BLaER1 (cell line): Measurements from ENCODE around the gene SGSM1.

ENCODE experiments used
- H3K27ac ChIP-seq: shearing (Covaris generic); formaldehyde crosslinking; 2 replicates; pipeline ENCODE4 v1.8.1; 2022
- H3K27me3 ChIP-seq: shearing (Covaris generic); formaldehyde crosslinking; 2 replicates; pipeline ENCODE4 v1.8.1; 2022
- H3K36me3 ChIP-seq: shearing (Covaris generic); formaldehyde crosslinking; 2 replicates; pipeline ENCODE4 v1.8.1; 2022
- H3K4me1 ChIP-seq: shearing (Covaris generic); formaldehyde crosslinking; 2 replicates; pipeline ENCODE4 v1.8.1; 2022
- H3K4me2 ChIP-seq: shearing (Covaris generic); formaldehyde crosslinking; 2 replicates; pipeline ENCODE4 v1.8.1; 2022
- H3K4me3 ChIP-seq: shearing (Covaris generic); formaldehyde crosslinking; 2 replicates; pipeline ENCODE4 v1.8.1; 2022
- H3K9ac ChIP-seq: shearing (Covaris generic); formaldehyde crosslinking; 2 replicates; pipeline ENCODE4 v1.8.1; 2022
- H3K9me3 ChIP-seq: shearing (Covaris generic); formaldehyde crosslinking; 2 replicates; pipeline ENCODE4 v1.8.1; 2022
- H4K20me1 ChIP-seq: shearing (Covaris generic); formaldehyde crosslinking; 2 replicates; pipeline ENCODE4 v1.8.1; 2022
- Cebpa-rat ChIP-seq: shearing (Covaris generic); IDR thresholded peaks from 2 replicates; pipeline ENCODE4 v1.8.1; 2022

Gene SGSM1

GRCh38 chr22:24772493-24773220, 33.4 kb upstream of the SGSM1 start:
- Histone ChIP-seq H3K9me3 (no peaks in the 10 kb centered on the region), H3K36me3 (no peaks in the 10 kb centered on the region), H3K9ac (no peak overlapping the region), H4K20me1 (no peaks in the 10 kb centered on the region), H3K4me2 (no peak overlapping the region), H3K27ac (no peak overlapping the region), H3K4me3 (no peak overlapping the region), H3K4me1 (peaks cover 32% of the 10 kb centered on the region), H3K27me3 (no peaks in the 10 kb centered on the region)
- TF ChIP-seq Cebpa-rat = no peak

GRCh38 chr22:24775769-24776492, 30.1 kb upstream of the SGSM1 start:
- Histone ChIP-seq H3K4me1 (peaks cover 18% of the 10 kb centered on the region), H3K27me3 (no peaks in the 10 kb centered on the region), H3K9ac (no peak overlapping the region), H3K4me3 (no peak overlapping the region), H3K9me3 (0 out of 2 replicates have a peak, but pooled peaks cover 6% of the 10 kb centered on the region), H3K36me3 (no peaks in the 10 kb centered on the region), H4K20me1 (no peaks in the 10 kb centered on the region), H3K27ac (no peak overlapping the region), H3K4me2 (peak overlapping the region; percentile 14)
- TF ChIP-seq Cebpa-rat = no peak

- H4K20me1 ChIP-seq = no peaks in the 10 kb centered on the region
- H3K4me3 ChIP-seq = no peak overlapping the region
- no peaks in the 10 kb centered on the region for H3K27me3 ChIP-seq
- no peak overlapping the region for H3K27ac ChIP-seq
- H3K9me3 ChIP-seq = peaks cover 9% of the 10 kb centered on the region; the same call in 1 of the 2 replicates
- no peak for TF ChIP-seq Cebpa-rat
- H3K4me2 ChIP-seq = peak overlapping the region; percentile 14
- no peak overlapping the region for H3K9ac ChIP-seq
- H3K4me1 ChIP-seq = peaks cover 18% of the 10 kb centered on the region
- H3K36me3 ChIP-seq = no peaks in the 10 kb centered on the region
Observed at GRCh38 chr22:24776525-24776924, 29.5 kb upstream of the SGSM1 start.

GRCh38 chr22:24789516-24789915, 16.5 kb upstream of the SGSM1 start:
- TF ChIP-seq Cebpa-rat = no peak
- Histone ChIP-seq H3K9ac (no peak overlapping the region), H3K4me2 (no peak overlapping the region), H3K4me3 (no peak overlapping the region), H3K4me1 (no peaks in the 10 kb centered on the region), H3K27ac (no peak overlapping the region), H4K20me1 (no peaks in the 10 kb centered on the region), H3K9me3 (no peaks in the 10 kb centered on the region), H3K27me3 (no peaks in the 10 kb centered on the region), H3K36me3 (no peaks in the 10 kb centered on the region)

GRCh38 chr22:24791362-24791761, 14.6 kb upstream of the SGSM1 start:
- Histone ChIP-seq H3K4me2 (no peak overlapping the region), H3K4me3 (no peak overlapping the region), H3K27me3 (no peaks in the 10 kb centered on the region), H3K27ac (no peak overlapping the region), H3K9ac (no peak overlapping the region), H3K9me3 (no peaks in the 10 kb centered on the region), H3K36me3 (no peaks in the 10 kb centered on the region), H4K20me1 (no peaks in the 10 kb centered on the region), H3K4me1 (no peaks in the 10 kb centered on the region)
- no peak for TF ChIP-seq Cebpa-rat

GRCh38 chr22:24796056-24796455, 10.0 kb upstream of the SGSM1 start:
- Histone ChIP-seq H3K4me3 (no peak overlapping the region), H3K9me3 (no peaks in the 10 kb centered on the region), H3K27me3 (no peaks in the 10 kb centered on the region), H3K27ac (no peak overlapping the region), H3K4me2 (no peak overlapping the region), H3K4me1 (no peaks in the 10 kb centered on the region), H4K20me1 (no peaks in the 10 kb centered on the region), H3K9ac (no peak overlapping the region), H3K36me3 (no peaks in the 10 kb centered on the region)
- no peak for TF ChIP-seq Cebpa-rat

- Histone ChIP-seq H3K9me3 (no peaks in the 10 kb centered on the region), H3K27ac (no peak overlapping the region), H3K4me3 (no peak overlapping the region), H3K36me3 (no peaks in the 10 kb centered on the region), H3K4me2 (no peak overlapping the region), H3K9ac (no peak overlapping the region), H3K4me1 (no peaks in the 10 kb centered on the region), H4K20me1 (no peaks in the 10 kb centered on the region), H3K27me3 (no peaks in the 10 kb centered on the region)
- TF ChIP-seq Cebpa-rat = no peak
Observed at GRCh38 chr22:24796860-24797259, 9.2 kb upstream of the SGSM1 start.

GRCh38 chr22:24801901-24802465, 4.0 kb upstream of the SGSM1 start:
- no peak for TF ChIP-seq Cebpa-rat
- Histone ChIP-seq H3K9me3 (no peaks in the 10 kb centered on the region), H3K27ac (no peak overlapping the region), H3K9ac (no peak overlapping the region), H3K4me3 (no peak overlapping the region), H3K4me2 (no peak overlapping the region), H4K20me1 (no peaks in the 10 kb centered on the region), H3K36me3 (no peaks in the 10 kb centered on the region), H3K27me3 (no peaks in the 10 kb centered on the region), H3K4me1 (no peaks in the 10 kb centered on the region)

GRCh38 chr22:24803064-24803542, 2.9 kb upstream of the SGSM1 start:
- no peak for TF ChIP-seq Cebpa-rat

GRCh38 chr22:24806663-24807001, 621 bp downstream of the SGSM1 start:
- no peaks in the 10 kb centered on the region for H3K36me3 ChIP-seq
- H3K9me3 ChIP-seq = no peaks in the 10 kb centered on the region
- no peak overlapping the region for H3K9ac ChIP-seq
- H4K20me1 ChIP-seq = no peaks in the 10 kb centered on the region
- peak overlapping the region; percentile 73 for H3K4me2 ChIP-seq
- H3K27me3 ChIP-seq = no peaks in the 10 kb centered on the region
- H3K4me3 ChIP-seq = peak overlapping the region; percentile 63
- H3K4me1 ChIP-seq = no peaks in the 10 kb centered on the region
- no peak overlapping the region for H3K27ac ChIP-seq
- no peak for TF ChIP-seq Cebpa-rat

More at GRCh38 chr22:24803064-24803542, 2.9 kb upstream of the SGSM1 start:
- H3K4me3 ChIP-seq = no peak overlapping the region
- H4K20me1 ChIP-seq = no peaks in the 10 kb centered on the region
- H3K9me3 ChIP-seq = no peaks in the 10 kb centered on the region
- no peak overlapping the region for H3K27ac ChIP-seq
- H3K27me3 ChIP-seq = no peaks in the 10 kb centered on the region
- no peaks in the 10 kb centered on the region for H3K4me1 ChIP-seq
- no peaks in the 10 kb centered on the region for H3K36me3 ChIP-seq
- H3K9ac ChIP-seq = no peak overlapping the region
- H3K4me2 ChIP-seq = no peak overlapping the region
